Smooth muscle cell (in vitro differentiated cells): ENCODE data around the gene SPTB. TPM values are rescaled to one million over a fixed set of nuclear protein-coding genes. Genes with fewer than 3 reads are reported as not detected.

Source experiments
- DNase-seq: peaks from one replicate; lab custom pipeline; 2025; ENCODE audit not compliant: unreplicated experiment; lab: John Stamatoyannopoulos, UW
- H2AFZ ChIP-seq: fragments of 200-600 bp; sonication (generic); 2 replicates; pipeline ENCODE4 v1.6.0; 2016; ENCODE audit warnings: antibody characterized with exemption, low read depth, mild to moderate bottlenecking
- H3F3A ChIP-seq: fragments of 200-600 bp; sonication (generic); 2 replicates; pipeline ENCODE4 v1.6.0; 2017; ENCODE audit warnings: antibody characterized with exemption, low read depth
- H3K27ac ChIP-seq: fragments of 200-600 bp; sonication (generic); 2 replicates; pipeline ENCODE4 v1.5.1; 2016; ENCODE audit warnings: low read depth, mild to moderate bottlenecking
- H3K27me3 ChIP-seq: fragments of 200-600 bp; sonication (generic); 2 replicates; pipeline ENCODE4 v1.6.1; 2016; ENCODE audit warnings: low read depth, mild to moderate bottlenecking
- H3K36me3 ChIP-seq: fragments of 200-600 bp; sonication (generic); 2 replicates; pipeline ENCODE4 v1.5.1; 2016; ENCODE audit warnings: low read depth
- H3K4me1 ChIP-seq: fragments of 200-600 bp; sonication (generic); 2 replicates; pipeline ENCODE4 v1.5.1; 2016; ENCODE audit warnings: low read depth
- H3K4me2 ChIP-seq: fragments of 200-600 bp; sonication (generic); 2 replicates; pipeline ENCODE4 v1.6.0; 2016; ENCODE audit warnings: mild to moderate bottlenecking
- H3K4me3 ChIP-seq: fragments of 200-600 bp; sonication (generic); 2 replicates; pipeline ENCODE4 v1.5.1; 2016; ENCODE audit warnings: mild to moderate bottlenecking
- H3K79me2 ChIP-seq: fragments of 200-600 bp; sonication (generic); 2 replicates; pipeline ENCODE4 v1.6.0; 2016; ENCODE audit warnings: low read depth, mild to moderate bottlenecking
- H3K9ac ChIP-seq: fragments of 200-600 bp; sonication (generic); 2 replicates; pipeline ENCODE4 v1.6.0; 2016; ENCODE audit warnings: low read depth
- H3K9me3 ChIP-seq: fragments of 200-600 bp; sonication (generic); replicated peaks from 2 replicates; pipeline ENCODE4 v1.5.1; 2016; ENCODE audit warnings: low read depth
- H4K20me1 ChIP-seq: fragments of 200-600 bp; sonication (generic); 2 replicates; pipeline ENCODE4 v1.6.0; 2016; ENCODE audit warnings: low read depth
- CTCF ChIP-seq: fragments of 200-600 bp; sonication (generic); IDR thresholded peaks from 2 replicates; pipeline ENCODE4 v1.5.1; 2017; ENCODE audit warnings: borderline replicate concordance, mild to moderate bottlenecking, antibody characterized with exemption; ENCODE audit not compliant: insufficient read depth, poor library complexity, severe bottlenecking
- WGBS: methylation state at CpG from one replicate; pipeline ENCODE4 v1.1.7; 2016; ENCODE audit warnings: low lambda C conversion rate; 5-methylcytosine and 5-hydroxymethylcytosine counted together
- polyA plus RNA-seq: library from polyadenylated mRNA; unstranded; fragments of >200 nt; fragmentation: Nextera tagmentation; extraction: Ambion mirVana; gene quantifications from 2 replicates; pipeline ENCODE4 v1.2.1, GENCODE V29; 2016
- total RNA-seq: library from RNA; depleted of rRNA; stranded (reverse); fragments of >200 nt; gene quantifications from 2 replicates; pipeline ENCODE4 v1.2.3, GENCODE V29; 2014

The SPTB gene
- total and polyA plus RNA-seq, 2 experiments from 2014 or later: 0.25 to 3.3 TPM

GRCh38 chr14:64850369-64851137, 29.2 kb downstream of the SPTB start:
- Histone ChIP-seq H3K9ac (no peak overlapping the region), H3K4me1 (peaks cover 8% of the 10 kb centered on the region), H3K36me3 (no peaks in the 10 kb centered on the region), H3F3A (no peaks in the 10 kb centered on the region), H3K27ac (no peak overlapping the region), H2AFZ (no peak overlapping the region), H3K27me3 (peaks cover 19% of the 10 kb centered on the region), H3K9me3 (no peaks in the 10 kb centered on the region), H3K4me2 (no peak overlapping the region), H3K4me3 (no peak overlapping the region), H4K20me1 (no peaks in the 10 kb centered on the region), H3K79me2 (no peaks in the 10 kb centered on the region)
- WGBS: 89% methylated on average over 5 of the region's 5 CpGs
- no peak for DNase-seq
- no peak for TF ChIP-seq CTCF

DNA sequence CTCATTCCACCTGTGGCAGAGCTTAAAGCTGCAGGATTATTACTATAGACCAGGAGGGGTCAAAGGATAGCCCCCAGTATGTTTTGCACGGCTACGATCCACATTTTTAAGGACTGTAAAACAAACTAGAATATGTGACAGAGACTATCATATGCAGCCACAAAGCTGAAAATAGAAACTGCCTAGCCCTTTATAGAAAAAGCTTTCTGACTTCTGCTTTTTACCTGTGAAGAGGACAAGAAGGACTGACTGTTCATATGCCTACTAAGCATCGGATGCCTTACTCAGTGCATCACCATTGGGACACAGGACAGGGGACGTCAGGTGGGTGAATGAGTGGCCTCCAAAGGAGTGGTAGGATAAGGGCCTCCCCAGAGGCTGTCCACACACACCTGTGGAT, 29.8 kb downstream of the SPTB start:
- no peaks in the 10 kb centered on the region for H3F3A ChIP-seq
- H2AFZ ChIP-seq: no peak overlapping the region
- peaks cover 22% of the 10 kb centered on the region for H3K27me3 ChIP-seq
- H3K9ac ChIP-seq: no peak overlapping the region
- H3K9me3 ChIP-seq: no peaks in the 10 kb centered on the region
- 92% methylated on average over 4 of the region's 4 CpGs for WGBS
- no peaks in the 10 kb centered on the region for H4K20me1 ChIP-seq
- DNase-seq: no peak
- no peak overlapping the region for H3K27ac ChIP-seq
- H3K79me2 ChIP-seq: no peaks in the 10 kb centered on the region
- no peak overlapping the region for H3K4me3 ChIP-seq
- H3K4me1 ChIP-seq: peaks cover 13% of the 10 kb centered on the region
- TF ChIP-seq CTCF: no peak
- no peaks in the 10 kb centered on the region for H3K36me3 ChIP-seq
- no peak overlapping the region for H3K4me2 ChIP-seq

DNA sequence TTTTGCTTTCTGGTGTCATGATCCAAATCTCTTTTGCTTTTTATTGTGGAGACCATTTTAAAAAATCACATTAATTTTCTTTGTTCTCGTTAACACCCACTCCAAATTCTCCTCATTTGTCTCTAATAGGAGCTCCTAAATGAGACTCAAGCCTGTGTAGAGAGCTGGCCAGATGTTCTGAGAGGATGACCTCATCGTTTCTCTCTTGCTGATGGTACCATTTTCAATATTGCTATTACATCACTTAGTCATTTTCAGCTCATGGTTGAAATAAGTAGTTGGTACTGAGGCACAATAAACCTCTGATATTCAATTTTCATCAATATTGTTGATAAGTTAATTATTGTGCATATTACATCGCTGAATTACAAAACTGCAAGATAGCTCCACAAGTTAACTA, 31.5 kb downstream of the SPTB start:
- peaks cover 22% of the 10 kb centered on the region for H3K27me3 ChIP-seq
- H3K79me2 ChIP-seq: no peaks in the 10 kb centered on the region
- H3K4me2 ChIP-seq: no peak overlapping the region
- 93% methylated on average over 3 of the region's 3 CpGs for WGBS
- peaks cover 13% of the 10 kb centered on the region for H3K4me1 ChIP-seq
- H4K20me1 ChIP-seq: no peaks in the 10 kb centered on the region
- no peak overlapping the region for H3K9ac ChIP-seq
- H3K4me3 ChIP-seq: no peak overlapping the region
- H2AFZ ChIP-seq: no peak overlapping the region
- H3F3A ChIP-seq: no peaks in the 10 kb centered on the region
- TF ChIP-seq CTCF: no peak
- DNase-seq: no peak
- H3K9me3 ChIP-seq: no peaks in the 10 kb centered on the region
- no peak overlapping the region for H3K27ac ChIP-seq
- H3K36me3 ChIP-seq: no peaks in the 10 kb centered on the region

DNA sequence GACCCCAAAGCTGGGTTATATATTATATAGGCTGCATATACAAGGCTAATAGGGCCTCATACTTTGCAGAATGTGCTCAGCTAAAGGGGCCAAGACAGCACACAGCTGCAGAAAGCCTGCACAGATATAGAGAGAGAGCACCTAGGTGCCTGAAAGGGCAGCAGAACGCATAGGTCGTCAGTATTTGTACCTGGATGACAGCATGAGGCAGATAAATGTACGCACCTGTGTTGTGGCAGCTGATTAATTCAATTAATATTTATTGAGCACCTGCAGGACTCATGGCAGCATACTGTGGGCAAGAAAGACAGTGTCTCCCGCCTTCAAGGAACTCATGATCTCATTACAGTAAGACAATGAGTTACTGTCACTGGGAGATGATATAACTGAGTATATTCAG, 33.4 kb downstream of the SPTB start:
- 92% methylated on average over 4 of the region's 4 CpGs for WGBS
- H3K36me3 ChIP-seq: no peaks in the 10 kb centered on the region
- H2AFZ ChIP-seq: no peak overlapping the region
- H3F3A ChIP-seq: no peaks in the 10 kb centered on the region
- no peak for DNase-seq
- no peak for TF ChIP-seq CTCF
- H3K4me3 ChIP-seq: no peak overlapping the region
- H3K9me3 ChIP-seq: no peaks in the 10 kb centered on the region
- no peak overlapping the region for H3K9ac ChIP-seq
- no peaks in the 10 kb centered on the region for H4K20me1 ChIP-seq
- no peak overlapping the region for H3K27ac ChIP-seq
- H3K4me1 ChIP-seq: peaks cover 13% of the 10 kb centered on the region
- peaks cover 22% of the 10 kb centered on the region for H3K27me3 ChIP-seq
- H3K4me2 ChIP-seq: no peak overlapping the region
- H3K79me2 ChIP-seq: no peaks in the 10 kb centered on the region
